GM18505 (cell line): ENCODE data around the gene NR2F1-AS1.

Experiments used
- ATAC-seq: cut with Tn5 transposase; IDR thresholded peaks from one replicate; pipeline ENCODE4 v1.9.1; 2021; ENCODE audit not compliant: unreplicated experiment
- POLR2A ChIP-seq: IDR thresholded peaks from 4 replicates; pipeline ENCODE4 v1.6.1; 2011; ENCODE audit warnings: borderline replicate concordance; ENCODE audit not compliant: insufficient read depth, insufficient read length; ENCODE audit errors: extremely low read depth

The NR2F1-AS1 gene

DNA sequence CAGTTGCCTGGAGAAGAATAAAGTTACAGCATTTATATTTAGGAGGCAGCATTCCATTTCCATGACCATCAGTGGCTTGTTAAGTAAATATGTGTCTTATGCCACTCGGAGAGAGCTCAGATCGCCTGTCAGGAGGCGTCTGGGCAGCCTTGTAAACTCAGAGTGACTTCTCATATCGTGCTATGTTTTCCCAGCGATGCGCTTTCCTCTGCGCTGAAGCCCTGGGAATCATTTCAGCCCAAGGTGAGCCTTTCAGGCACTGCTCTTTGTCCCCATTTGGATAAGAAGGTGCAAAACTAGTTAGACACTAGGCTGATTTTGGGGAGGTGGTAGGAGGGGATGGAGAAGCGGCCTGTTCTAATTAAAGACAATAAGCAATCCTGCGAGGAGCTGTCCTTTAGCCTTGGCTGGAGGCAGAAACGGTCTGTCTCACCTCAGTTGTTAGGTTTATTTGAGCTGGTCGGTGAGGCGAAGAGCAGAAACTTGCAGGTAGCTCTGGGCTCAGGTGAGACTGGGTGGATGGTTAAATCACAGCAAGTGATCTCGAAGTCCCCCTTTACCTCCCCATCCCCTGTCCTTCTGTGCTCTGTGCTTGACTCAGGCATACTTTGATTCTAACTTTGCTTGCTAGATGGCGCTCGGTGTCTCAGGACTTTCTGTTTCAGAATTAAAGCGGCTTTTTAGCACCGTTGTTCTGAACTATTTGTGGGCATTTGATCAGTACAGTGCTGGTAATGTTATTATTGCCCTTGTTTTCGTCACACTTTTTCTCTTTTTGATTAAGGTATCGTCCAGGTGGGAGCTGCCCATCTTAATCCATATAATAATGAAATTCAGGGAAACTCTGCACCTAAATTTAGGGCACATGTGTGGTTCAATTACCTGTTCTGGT, 26.6 kb upstream of the NR2F1-AS1 start:
- peak; percentile 84 for ATAC-seq
- no peak for TF ChIP-seq POLR2A

DNA sequence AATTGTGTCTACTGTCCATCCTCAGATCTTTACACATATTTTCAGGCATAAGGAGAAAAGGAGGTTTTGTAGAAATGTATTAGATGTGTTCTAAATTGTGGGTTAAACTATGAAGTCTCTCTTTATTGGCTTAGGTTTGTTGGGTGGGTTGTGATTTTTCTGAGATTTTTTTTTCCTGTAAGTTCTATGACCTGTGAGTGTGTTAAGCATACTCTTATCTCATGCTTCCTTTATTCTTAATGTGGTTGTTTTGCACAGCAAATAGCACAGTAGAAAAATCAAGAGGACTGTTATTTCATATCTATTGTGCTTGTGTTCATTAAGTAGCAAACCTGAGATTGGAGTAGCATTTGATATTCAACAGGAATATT, 25.3 kb upstream of the NR2F1-AS1 start:
- ATAC-seq, result no peak
- TF ChIP-seq POLR2A, result no peak

DNA sequence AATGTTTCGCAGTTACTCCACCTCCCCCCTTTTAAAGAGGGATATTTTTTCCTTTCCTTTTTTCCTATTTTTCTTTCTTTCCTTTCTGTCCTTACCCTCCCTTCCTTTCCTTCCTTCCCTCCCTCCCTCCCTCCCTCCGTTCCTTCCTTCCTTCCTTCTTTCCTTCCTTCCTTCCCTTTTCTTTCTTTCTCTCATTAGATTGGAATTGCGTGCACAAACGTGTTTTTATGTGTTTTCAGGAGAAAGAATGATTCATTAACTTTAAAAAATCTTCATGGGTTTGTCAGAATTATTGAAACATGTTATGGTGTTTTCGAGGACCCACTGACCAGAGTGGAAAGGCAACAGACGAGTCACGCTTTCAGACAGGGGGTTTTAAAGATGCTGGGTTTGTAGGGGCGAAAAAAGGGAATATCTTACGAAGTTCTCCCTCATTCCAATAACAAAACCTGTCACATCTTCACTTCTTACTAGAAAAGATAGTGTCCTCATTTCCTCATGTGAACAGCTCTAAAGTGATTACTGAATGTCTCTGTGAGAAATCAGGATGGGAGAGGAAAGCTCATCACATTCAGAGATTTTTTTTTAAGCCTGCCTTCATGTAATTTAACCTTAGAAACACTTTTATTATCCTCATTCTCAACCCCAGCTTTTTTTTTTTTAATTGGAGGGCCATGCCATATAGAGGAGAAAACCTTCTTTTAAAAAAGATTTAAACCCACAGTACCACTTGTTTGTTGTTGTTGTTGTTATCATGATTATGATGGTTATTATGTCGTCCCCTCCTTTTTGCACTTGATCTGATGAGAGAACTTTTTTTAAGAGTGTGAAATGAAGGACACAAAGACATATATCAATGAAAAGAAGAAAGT, 23.9 kb upstream of the NR2F1-AS1 start:
- TF ChIP-seq POLR2A, result no peak
- ATAC-seq, result no peak

DNA sequence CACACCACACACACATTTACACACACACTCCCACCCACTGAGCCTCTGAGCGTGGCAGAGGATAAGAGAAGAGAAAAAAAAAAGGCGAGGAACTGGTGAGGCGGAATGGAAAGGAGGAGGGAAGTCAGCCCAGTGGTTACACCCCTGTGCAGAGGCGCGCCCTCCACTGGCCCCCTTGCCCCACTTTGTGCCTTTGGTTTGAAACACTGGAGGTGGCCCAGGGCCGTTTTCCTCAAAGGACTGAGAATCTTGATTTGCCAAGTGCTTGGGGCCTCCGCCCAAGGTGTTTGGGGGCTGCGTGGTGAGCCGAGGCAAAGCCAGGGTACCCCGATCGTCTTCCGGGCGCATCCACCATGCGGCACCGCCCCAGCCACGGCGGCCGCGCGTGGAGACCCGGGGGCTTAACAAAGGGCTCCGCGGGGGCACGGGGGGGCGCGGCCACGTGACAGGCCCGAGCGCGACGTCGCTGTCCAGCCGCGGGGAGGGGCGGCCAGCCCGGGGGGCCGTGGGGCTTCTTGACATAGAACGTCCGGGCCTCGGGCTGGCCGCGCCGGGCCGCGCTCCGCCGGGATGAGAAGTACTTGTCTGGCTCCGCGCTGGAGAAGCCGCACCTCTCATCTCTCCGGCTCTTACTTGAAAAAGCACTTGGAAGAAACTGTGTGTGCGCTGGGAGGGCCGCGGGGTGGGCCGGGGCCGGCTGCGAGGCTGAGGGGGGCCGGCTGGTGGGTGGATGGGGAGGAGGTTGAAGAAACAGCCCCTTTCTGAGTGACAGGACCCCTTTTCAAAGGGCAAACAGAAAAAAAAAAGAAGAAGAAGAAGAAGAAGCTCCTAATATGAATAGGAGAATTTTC, 23.0 kb upstream of the NR2F1-AS1 start:
- TF ChIP-seq POLR2A, result no peak
- ATAC-seq, result no peak

DNA sequence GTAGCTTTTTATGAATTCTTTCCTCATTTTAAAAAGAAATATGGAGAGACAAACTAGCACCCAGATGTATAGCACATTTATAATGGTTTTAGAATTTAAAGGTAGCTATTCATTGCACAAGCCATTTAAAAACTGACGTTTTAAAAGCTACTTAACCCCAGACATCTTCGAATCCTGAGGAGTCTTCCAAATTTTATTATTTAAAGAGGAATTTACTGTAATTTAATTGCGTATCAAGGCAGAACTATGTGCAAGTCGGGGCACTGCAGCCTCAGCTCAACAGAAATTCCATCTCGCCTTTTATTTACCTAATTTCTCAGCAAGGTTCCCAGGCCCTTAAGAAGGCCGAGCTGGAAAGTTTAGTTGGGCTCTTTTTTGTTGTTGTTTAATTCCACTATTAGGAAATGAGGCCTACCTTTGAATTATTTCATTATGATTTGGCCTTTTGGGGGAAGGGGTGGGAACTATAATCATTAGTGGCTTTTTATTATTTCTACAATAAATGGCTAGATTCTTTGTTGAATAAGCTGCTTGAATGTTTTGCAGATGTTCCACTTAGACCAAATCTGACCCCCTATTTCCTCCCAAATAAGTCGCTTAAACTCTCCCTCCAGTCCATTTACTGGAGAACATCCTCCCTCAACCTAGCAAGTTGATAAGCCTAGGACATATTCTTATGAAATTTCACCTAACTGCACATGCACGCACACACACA, 22.2 kb upstream of the NR2F1-AS1 start:
- ATAC-seq, result no peak
- TF ChIP-seq POLR2A, result no peak

DNA sequence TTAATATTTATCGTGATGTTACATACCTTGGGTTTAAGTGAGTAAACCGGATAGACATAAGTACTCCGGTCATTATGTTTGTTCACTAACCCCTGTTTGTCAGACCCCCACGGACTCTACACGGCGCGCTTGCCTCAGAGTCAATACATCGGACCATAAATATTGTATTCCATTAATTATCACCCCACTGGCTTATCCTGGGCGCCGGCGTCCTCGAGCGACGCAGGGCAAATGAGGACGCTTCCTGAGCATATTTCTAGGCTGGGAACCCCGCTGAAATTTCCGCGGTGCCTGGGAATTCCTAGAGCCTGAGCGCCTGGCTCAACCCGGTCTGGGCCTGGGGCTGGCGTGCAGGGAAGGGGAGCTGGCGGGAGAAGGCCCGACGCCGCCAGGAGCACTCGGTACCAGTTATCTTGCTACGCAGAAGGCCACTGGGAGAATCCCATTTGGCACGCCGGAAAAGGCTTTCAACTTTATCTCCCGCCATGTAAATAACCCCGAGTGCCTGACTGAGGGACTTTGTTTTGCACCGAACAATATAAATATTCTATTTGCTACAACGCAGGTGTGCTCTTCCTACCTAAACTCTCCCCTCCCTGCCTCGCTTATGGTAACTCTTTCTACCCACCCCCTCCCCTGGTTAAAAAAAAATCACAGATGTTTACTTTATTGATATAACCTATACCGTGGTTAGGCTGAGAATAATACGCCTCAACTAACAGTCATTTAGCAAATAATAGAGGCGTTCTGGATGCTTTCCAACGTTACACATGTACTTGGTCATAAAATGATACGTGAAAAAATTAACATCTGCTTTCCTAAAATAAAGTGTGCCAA, 21.4 kb upstream of the NR2F1-AS1 start:
- TF ChIP-seq POLR2A, result no peak
- no peak for ATAC-seq

DNA sequence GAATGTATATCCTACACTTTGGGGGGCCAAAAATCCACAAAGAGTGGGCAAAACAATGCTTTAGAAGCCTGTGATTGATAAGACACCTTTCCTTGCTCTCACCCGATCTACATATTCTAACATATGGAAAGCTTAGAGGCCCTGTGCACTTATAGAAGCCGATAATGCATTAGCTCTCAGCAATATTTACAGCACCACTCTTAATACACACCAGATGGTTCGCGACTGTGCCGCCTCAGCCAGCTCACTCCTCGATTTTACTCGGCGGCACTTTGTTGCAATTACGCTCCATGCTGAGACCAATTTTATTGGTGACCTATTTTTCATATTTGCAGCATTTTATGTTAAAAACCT, 20.8 kb upstream of the NR2F1-AS1 start:
- TF ChIP-seq POLR2A, result no peak
- ATAC-seq, result no peak

DNA sequence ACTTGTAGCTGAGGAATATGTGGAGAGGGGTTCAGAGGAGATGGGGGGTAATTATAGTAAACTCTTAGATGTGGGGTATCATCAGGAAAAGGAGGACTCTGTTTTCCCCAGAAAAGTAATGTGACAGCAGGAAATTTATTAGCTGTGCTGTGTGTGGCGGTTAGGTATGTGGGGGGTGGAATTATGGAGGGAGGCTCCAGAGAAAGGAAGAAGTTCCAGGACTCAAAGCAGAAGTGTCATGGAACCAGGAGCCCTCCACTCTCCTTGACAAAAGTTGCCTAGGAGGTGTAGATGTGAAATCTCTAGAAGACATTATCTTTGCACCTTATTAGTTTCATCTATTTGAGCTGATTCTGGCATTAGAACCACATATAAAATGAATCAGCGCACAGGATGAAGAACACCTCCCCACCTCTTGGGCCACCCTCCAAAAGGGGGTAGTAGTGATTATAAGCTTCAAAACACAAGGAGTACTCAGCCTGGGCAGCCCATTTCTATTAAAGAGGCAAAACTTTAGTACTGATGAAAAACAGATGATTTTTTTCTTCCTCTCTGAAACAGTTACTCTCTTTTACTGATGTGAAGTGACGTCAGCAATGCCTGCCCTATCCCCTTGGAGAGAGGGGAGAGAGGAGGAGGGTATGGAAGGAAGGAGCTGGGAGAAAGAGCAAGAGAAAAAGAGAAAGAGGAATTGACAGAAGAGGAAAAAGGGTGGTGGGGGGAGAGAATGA, 20.2 kb upstream of the NR2F1-AS1 start:
- TF ChIP-seq POLR2A, result no peak
- no peak for ATAC-seq

DNA sequence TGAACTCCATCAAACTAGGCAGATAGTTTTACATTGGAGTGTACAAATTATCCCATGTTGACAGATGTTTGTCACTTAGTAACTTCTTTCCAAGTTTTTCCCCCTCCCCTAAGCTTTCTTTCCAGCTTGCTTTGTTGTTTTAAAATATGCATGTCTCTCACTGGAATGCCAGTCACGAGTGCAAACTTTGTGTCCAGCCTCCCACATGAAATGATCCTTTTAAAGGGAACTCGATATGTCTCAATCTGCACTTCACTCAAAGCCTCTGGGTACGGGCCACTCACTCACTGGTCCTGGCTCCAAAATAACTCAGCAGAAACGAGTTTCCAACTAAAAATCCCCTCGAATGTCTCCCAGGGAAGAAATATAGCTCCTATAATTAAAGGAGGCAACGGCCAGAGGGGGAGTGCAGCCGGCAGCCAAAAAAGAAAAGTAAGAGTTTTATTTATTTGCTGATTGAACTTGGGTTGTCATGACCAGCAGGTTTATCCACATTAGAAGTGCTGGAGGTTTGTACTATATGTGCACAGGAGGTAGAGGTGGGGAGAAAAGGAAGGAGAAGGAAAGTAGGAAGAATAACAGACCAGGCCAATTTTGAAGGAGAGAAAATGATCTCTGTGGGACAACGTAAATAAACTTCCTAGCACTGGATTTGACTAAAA, 19.5 kb upstream of the NR2F1-AS1 start:
- ATAC-seq, result no peak
- TF ChIP-seq POLR2A, result no peak

DNA sequence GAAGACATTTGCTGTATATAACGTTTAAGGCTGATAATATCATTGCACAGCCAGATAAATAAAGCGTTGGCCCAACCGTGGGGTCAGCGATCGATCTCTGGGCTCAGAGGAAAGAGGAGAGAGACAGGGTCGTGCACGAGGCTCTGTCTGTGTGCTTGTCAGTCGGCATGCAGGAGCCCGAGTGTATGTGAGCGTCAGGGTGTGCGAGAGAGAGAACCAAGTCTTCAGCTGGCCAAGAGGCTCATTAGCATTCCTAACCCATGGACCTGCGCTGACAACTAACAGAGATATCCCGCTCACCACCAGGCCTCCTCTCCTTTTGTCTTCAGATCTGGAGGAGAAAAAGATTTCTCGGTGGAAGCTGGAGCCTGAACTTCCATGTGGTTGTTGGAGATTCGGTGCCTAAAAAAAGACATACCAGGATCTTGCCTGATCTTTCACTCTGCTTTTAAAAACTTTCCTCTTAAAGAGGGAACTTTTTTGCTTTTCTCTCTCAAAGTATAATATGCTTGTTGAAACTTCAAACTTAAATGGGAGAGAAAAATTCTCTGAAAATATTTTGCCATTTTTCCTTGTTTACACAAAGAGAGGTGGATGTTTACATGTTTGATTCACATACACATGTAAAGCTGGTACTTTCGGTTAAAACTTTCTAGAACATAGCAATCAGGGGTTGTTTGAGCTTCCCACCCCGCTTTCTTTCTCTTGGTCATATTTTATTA, 18.5 kb upstream of the NR2F1-AS1 start:
- ATAC-seq, result no peak
- TF ChIP-seq POLR2A, result no peak
